Activated naive CD4-positive, alpha-beta T cell treated with anti-CD3 and anti-CD28 coated beads, Interleukin-2, amount 50 U/mL, for 24 hours (primary cell): ENCODE data around the gene KIRREL3.

ENCODE experiments used
- H3K27ac Mint-ChIP-seq: one replicate; pipeline ENCODE4 v1.8.0; 2021; ENCODE audit warnings: mild to moderate bottlenecking, mixed read lengths
- H3K27me3 Mint-ChIP-seq: one replicate; pipeline ENCODE4 v1.8.0; 2021; ENCODE audit warnings: mixed read lengths
- H3K36me3 Mint-ChIP-seq: one replicate; pipeline ENCODE4 v1.8.0; 2021; ENCODE audit warnings: mixed read lengths
- H3K4me1 Mint-ChIP-seq: one replicate; pipeline ENCODE4 v1.8.0; 2021; ENCODE audit warnings: mixed read lengths
- H3K4me3 Mint-ChIP-seq: one replicate; pipeline ENCODE4 v1.8.0; 2021; ENCODE audit warnings: mild to moderate bottlenecking, mixed read lengths
- H3K9me3 Mint-ChIP-seq: one replicate; pipeline ENCODE4 v1.8.0; 2021; ENCODE audit warnings: mixed read lengths

The KIRREL3 gene

DNA sequence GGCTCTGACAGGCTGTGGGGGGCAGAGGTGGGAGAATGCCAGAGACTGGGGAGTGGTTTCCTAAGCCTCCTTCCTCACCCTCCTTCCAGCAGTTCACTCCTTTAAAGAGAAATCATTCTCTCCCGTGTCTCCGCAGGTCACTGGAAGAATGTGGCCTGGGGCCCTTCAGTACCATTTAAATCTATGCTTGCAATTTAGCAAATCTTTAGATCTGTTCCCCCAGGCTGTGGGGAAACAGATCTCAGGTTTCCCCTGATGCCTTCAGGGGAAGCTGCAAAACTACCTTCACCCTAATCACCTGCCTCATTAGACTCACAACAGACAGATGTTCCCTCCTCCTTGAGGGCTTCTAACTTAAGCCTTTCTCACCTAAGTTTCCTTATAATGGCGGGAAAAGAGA lies 55.3 kb downstream of the KIRREL3 start:
- Mint-ChIP-seq H3K36me3 (no peaks in the 10 kb centered on the region), H3K27ac (no peak overlapping the region), H3K4me3 (no peak overlapping the region), H3K9me3 (no peaks in the 10 kb centered on the region), H3K4me1 (no peaks in the 10 kb centered on the region), H3K27me3 (peaks cover 1% of the 10 kb centered on the region)

DNA sequence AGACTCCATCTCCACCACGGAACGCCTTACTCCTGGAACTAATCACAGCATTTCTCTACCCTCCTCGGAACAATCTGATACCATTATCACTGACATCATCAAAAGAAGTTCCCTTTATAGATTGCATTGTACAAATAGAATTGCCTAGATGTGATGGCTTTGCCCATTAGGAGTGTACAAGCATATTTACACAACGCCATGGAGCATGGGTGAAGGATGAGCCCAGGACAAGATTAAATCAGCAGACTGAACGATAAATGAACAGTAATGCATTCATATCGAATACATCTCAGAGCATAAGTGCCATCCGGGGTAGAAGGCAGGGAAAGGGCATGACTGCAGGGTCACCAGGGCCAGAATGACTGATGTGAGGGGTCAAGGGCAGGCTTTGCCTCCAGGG lies 57.3 kb downstream of the KIRREL3 start:
- Mint-ChIP-seq H3K36me3 (no peaks in the 10 kb centered on the region), H3K4me1 (no peaks in the 10 kb centered on the region), H3K4me3 (no peak overlapping the region), H3K27ac (no peak overlapping the region), H3K27me3 (peaks cover 1% of the 10 kb centered on the region), H3K9me3 (no peaks in the 10 kb centered on the region)

DNA sequence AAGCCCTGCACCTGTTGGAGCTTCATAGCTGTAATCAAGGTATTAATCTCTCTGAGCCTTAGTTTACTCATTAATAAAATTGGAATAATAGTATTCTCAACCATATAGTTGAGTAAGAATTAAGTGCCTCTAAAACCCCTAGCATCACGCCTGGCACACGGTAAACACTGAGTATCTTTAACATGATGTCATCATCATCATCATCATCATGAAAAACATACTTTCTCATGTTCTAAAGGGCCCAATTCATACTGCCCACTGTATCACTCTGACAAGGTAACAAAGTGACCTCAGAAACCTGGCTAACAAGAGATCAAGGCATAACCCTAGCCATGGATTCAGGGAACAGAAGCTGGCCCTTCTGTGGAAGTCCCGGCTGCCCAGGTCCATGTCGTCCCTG lies 58.4 kb downstream of the KIRREL3 start:
- Mint-ChIP-seq H3K4me1 (no peaks in the 10 kb centered on the region), H3K27me3 (peaks cover 1% of the 10 kb centered on the region), H3K4me3 (no peak overlapping the region), H3K9me3 (no peaks in the 10 kb centered on the region), H3K36me3 (no peaks in the 10 kb centered on the region), H3K27ac (no peak overlapping the region)

DNA sequence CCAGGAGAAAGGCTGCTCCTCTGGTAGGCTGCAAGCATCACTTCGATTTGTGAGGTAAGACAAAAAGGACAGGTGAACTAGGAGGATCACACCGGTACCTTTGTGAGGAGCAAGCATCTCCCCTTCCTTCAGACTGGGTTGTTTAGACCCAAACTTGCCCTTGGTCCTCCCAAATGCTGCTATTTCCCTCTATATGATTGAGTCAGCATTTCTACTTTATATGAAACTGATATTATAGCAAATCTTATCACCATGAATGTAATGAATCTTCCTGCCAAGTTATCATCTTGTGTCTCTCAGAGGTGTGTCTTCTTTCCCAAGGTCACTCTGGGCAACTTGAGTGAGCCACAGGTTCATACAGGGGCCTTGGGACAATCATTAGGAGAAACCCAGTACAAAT lies 61.0 kb downstream of the KIRREL3 start:
- H3K36me3 Mint-ChIP-seq, result no peaks in the 10 kb centered on the region
- no peaks in the 10 kb centered on the region for H3K9me3 Mint-ChIP-seq
- peaks cover 1% of the 10 kb centered on the region for H3K27me3 Mint-ChIP-seq
- H3K4me3 Mint-ChIP-seq, result no peak overlapping the region
- no peak overlapping the region for H3K27ac Mint-ChIP-seq
- H3K4me1 Mint-ChIP-seq, result no peaks in the 10 kb centered on the region

DNA sequence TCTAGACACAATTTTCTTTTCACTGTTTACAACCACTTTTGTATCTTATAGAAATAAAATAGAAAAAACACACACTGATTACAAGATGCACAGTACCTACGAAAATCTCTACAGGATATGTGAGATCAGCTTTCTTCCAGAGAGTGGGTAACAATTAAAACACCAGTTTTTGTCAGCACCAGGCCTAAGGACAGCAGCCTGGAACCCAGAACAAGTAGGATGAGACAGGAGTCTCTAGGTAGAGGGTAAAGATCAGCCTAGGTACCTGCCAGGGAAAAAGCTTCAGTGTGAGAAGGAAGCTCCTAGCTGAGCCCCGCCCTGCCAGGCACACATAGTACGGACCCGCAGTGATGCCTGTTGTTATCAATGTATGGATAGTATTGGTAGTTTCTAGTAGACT lies 61.9 kb downstream of the KIRREL3 start:
- H3K36me3 Mint-ChIP-seq, result no peaks in the 10 kb centered on the region
- H3K27me3 Mint-ChIP-seq, result peaks cover 2% of the 10 kb centered on the region
- no peak overlapping the region for H3K27ac Mint-ChIP-seq
- H3K9me3 Mint-ChIP-seq, result no peaks in the 10 kb centered on the region
- no peak overlapping the region for H3K4me3 Mint-ChIP-seq
- no peaks in the 10 kb centered on the region for H3K4me1 Mint-ChIP-seq

DNA sequence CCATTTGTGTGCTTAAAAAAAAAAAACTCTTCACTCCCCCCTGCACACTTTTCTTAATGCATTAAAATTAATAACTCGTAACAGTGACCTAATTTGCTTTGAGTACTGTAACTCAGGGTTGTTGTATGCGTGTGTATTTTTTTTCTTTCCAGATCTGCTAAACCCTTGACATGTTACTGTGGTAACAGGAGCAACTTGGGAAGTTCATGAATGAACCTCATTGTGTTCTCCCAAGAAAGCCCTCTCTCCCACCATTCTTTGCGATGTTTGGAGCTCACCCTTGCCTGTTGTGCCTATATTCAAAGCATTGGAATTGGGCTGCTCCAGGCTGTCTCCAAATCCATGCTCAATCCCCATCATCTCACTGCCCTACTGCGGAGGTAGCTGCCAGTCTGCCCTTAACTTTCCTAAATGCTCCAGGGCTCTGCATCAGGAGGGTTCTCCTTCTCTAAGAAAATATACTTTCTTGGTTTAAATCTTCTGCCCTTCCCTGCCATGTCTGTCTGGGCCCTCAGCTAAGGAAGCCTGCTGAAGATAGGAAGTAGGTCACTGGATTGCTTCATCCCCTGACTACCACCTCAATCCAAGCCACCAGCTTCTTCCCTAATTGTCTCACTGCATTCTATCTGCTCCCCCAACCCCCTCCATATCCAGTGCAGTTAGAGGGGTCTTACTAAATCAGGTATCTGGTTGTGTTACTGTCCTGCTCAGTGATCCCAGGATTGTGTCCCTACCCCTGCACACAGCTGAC lies 70.3 kb downstream of the KIRREL3 start:
- H3K27ac Mint-ChIP-seq, result no peak overlapping the region
- H3K9me3 Mint-ChIP-seq, result no peaks in the 10 kb centered on the region
- H3K36me3 Mint-ChIP-seq, result no peaks in the 10 kb centered on the region
- peaks cover 16% of the 10 kb centered on the region for H3K27me3 Mint-ChIP-seq
- H3K4me1 Mint-ChIP-seq, result no peaks in the 10 kb centered on the region
- H3K4me3 Mint-ChIP-seq, result no peak overlapping the region

DNA sequence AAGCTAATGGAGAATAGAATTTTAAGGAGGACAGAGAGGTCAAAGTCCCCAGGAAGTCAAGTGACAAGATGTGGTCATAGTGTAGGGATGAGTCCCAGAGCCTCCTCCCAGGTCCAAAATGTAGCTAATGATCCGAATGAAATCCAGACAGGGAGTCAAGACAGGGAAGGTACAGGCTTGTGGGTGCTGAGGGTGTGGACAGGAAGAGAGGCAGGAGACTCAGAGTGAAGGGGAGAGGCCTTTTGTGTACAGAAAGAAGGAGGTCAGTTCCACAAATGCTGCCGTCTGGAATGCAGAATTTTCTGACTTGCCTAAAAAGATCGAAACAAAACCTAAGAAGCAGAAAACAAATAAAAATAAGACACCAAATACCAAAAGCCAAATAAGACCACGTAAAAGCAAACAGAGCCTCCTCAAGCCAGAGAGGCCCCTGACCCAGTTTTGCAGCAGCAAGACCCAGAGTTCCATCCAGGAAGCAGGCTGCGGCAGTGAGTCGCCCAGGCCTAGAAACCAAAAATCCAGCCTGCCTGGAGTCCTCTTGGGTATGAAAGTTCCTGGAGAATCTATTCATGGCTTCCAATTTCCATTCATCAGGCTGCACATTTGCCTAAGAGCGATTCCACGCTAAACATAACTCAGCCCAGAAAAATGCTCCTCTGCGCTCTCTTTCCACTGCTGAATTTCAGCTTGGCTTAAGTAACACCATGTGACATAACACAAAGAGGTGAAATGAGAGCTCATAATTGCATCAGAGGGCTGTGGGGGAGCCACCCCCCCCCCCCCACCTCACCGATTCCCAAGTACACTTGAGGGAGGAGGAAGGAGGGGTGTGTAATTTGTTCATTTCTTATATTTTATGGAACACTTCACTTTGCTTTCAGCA lies 71.2 kb downstream of the KIRREL3 start:
- Mint-ChIP-seq H3K27ac (no peak overlapping the region), H3K36me3 (no peaks in the 10 kb centered on the region), H3K4me3 (no peak overlapping the region), H3K9me3 (no peaks in the 10 kb centered on the region), H3K4me1 (no peaks in the 10 kb centered on the region), H3K27me3 (peaks cover 18% of the 10 kb centered on the region)

DNA sequence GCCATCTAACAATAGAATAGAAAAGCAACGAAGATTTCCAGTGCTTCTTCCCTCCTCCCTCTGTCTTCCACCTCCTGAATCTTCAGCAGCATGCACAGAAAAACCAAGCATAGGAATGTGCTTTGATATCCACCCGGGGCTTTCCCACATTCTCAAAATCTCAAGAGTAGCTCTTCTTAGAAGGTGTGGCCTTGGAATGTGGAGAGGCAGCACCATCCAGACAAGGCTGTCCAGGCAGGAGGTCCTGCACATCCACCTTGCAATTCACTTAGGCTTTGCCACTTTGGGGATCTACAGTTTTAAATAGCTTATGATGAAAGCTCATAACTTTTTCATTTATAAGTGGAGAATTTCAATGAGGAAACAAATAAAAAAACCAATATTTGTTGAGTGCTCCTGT lies 72.9 kb downstream of the KIRREL3 start:
- Mint-ChIP-seq H3K9me3 (no peaks in the 10 kb centered on the region), H3K27me3 (peaks cover 19% of the 10 kb centered on the region), H3K4me1 (no peaks in the 10 kb centered on the region), H3K36me3 (no peaks in the 10 kb centered on the region), H3K27ac (no peak overlapping the region), H3K4me3 (no peak overlapping the region)

DNA sequence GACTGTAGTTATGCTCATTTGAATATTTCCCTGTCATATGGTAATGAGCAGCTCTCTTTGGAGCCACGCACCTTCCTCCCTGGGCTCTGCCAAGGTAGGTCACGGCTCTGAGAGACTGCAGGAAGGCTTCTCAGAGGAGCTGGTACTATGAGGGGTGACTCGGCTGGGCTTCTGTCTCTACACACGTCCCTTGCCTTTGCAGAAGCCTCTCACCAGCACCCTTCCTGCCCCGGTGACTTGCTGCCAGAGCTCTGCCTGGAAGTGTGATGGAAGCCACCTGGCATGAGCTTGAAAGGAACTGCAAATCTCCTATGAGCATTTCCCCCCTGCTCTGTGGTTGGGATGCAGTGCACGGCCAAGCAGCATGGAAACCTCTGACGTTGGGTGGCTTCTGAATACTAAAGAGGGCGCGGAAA lies 74.2 kb downstream of the KIRREL3 start:
- no peaks in the 10 kb centered on the region for H3K9me3 Mint-ChIP-seq
- no peaks in the 10 kb centered on the region for H3K36me3 Mint-ChIP-seq
- no peaks in the 10 kb centered on the region for H3K4me1 Mint-ChIP-seq
- H3K27me3 Mint-ChIP-seq, result peaks cover 19% of the 10 kb centered on the region
- no peak overlapping the region for H3K27ac Mint-ChIP-seq
- H3K4me3 Mint-ChIP-seq, result no peak overlapping the region

DNA sequence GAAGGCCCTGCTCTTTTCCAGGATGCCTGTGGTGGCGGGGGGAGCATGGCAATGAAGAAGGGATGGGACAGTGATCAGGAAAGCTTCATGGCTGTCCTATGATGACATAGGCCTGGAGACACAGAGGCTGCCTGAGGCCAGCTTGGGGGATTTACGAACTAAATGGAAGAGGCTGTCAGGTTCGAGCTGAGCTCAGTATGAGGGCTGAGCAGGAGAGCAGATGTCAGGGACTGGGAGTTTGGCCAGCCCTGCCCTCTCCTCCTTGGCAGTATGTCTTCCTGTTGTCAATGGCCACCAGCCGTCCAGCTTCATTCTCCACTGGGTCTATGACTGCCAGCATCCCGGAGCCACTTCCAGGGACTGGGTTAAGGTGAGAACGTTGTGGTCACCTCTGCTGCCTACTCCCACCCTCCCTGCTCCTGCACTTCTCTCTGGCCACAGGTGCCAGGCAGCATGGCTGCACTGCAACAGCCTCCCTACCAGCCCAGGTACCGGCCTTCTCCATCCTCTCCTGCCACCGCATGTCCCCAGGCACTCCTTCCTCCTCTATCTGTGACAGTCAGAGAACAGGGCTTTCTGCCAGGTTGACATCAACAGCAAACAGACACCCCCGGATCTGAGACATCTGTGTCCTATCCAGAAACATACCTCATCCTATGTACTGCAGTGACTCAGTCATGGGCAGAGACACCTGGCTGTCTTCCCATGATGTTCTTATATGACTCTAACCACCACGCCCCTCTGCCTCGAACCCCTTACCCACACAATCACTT lies 75.1 kb downstream of the KIRREL3 start:
- no peaks in the 10 kb centered on the region for H3K4me1 Mint-ChIP-seq
- no peaks in the 10 kb centered on the region for H3K9me3 Mint-ChIP-seq
- no peaks in the 10 kb centered on the region for H3K36me3 Mint-ChIP-seq
- peaks cover 19% of the 10 kb centered on the region for H3K27me3 Mint-ChIP-seq
- no peak overlapping the region for H3K4me3 Mint-ChIP-seq
- H3K27ac Mint-ChIP-seq, result no peak overlapping the region

DNA sequence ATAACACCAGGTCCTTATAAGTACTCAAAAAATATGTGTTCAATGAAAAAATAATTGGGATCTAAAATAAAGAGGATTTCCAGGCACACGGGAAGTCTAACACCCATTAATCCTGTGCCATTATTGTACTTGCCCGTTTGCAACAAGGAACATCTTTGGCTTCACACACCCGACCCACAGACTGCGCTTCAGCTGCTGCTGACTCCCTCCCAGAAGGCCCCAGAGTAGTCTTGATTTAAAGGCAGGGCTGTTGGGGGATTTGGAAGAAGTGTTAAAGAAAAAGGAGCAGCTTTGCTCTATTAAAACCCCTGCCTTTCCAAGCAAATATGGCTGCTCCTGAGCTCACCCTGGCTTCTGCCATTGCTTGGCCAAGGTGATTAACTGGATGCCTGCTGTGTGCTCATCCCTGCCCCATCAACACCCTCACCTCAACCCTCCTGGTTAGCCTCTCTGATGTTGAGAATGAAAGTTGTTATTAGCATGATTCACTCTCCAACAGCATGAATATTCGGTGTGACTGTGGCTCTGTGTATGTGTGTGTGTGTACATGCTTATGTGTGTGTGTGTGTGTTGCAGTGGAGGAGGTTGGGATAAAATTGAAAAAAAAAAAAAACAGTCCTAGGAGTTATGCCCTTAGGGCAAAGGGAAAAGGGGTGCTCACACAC lies 76.1 kb downstream of the KIRREL3 start:
- H3K36me3 Mint-ChIP-seq, result no peaks in the 10 kb centered on the region
- H3K9me3 Mint-ChIP-seq, result no peaks in the 10 kb centered on the region
- no peak overlapping the region for H3K4me3 Mint-ChIP-seq
- no peaks in the 10 kb centered on the region for H3K4me1 Mint-ChIP-seq
- no peak overlapping the region for H3K27ac Mint-ChIP-seq
- peaks cover 13% of the 10 kb centered on the region for H3K27me3 Mint-ChIP-seq

DNA sequence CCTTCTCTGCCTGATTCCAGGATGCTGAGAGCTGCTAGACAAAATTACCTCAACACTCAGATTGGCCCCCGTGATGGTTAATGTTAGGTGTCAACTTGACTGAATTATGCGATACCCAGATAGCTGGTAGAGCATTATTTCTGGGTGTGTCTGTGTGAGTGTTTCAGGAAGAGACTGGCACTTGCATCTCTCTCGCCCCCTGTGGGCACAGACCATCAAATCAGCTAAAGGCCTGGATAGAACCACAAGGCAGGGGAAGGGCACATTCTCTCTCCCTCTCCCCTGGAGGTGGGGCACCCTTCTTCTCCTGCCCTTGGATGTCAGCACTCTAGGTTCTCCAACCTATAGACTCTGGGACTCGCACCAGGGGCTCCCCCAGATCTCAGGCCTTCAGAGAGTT lies 79.7 kb downstream of the KIRREL3 start:
- Mint-ChIP-seq H3K27ac (no peak overlapping the region), H3K4me1 (no peaks in the 10 kb centered on the region), H3K9me3 (no peaks in the 10 kb centered on the region), H3K27me3 (peaks cover 6% of the 10 kb centered on the region), H3K4me3 (no peak overlapping the region), H3K36me3 (no peaks in the 10 kb centered on the region)

DNA sequence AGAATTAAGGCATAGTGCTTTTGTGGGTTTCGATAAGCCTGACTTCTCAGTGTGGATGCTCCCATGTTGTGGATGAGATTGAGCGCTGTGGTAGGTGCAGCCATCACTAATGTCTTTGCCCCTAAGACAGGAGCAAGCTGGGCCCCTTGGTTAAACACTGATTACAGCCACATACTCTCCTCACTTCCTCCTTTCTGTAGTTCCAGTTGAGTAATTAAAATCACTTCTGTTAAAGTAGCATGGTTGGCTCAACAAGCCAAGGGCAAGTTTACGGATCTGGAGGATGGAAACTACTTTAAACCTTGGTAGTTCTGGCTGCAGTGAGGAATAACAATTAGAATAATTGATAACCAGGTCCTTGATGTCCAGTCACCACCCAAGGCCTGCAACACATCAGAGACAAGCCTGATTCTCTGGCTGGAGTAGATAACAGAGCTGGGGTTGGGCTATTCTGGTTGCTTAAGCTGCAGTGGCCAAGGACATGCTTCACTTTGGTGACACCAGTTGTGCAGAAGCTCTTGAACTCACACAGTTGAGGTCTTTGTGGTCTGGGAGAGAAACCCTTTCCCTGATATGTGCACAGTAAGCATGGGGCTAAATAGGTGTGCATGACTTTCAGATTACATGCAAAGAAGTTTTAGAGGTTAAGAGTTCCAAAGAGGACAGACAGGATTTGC lies 81.3 kb downstream of the KIRREL3 start:
- Mint-ChIP-seq H3K4me3 (no peak overlapping the region), H3K27ac (no peak overlapping the region), H3K36me3 (no peaks in the 10 kb centered on the region), H3K27me3 (peaks cover 2% of the 10 kb centered on the region), H3K4me1 (no peaks in the 10 kb centered on the region), H3K9me3 (no peaks in the 10 kb centered on the region)

DNA sequence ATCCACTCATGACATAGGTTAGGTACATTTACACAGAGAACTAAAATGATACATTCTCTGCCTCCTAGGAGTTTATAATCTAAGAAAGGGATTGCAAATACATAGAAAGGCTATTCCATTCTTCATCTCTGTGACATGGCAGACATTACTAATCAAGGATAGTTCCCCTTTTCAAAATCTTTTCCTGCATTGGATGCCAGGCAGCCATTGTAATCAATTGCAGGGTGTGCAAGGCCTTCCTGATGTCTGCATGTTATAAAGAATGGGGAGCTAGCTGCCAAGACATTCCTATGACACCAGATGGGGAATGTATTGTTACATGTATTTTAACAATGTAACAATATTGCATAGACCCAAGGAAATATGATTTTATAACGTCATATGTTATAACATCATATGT lies 82.0 kb downstream of the KIRREL3 start:
- no peaks in the 10 kb centered on the region for H3K27me3 Mint-ChIP-seq
- no peaks in the 10 kb centered on the region for H3K4me1 Mint-ChIP-seq
- no peak overlapping the region for H3K27ac Mint-ChIP-seq
- H3K36me3 Mint-ChIP-seq, result no peaks in the 10 kb centered on the region
- no peaks in the 10 kb centered on the region for H3K9me3 Mint-ChIP-seq
- no peak overlapping the region for H3K4me3 Mint-ChIP-seq
